Activated CD8-positive, alpha-beta T cell treated with anti-CD3 and anti-CD28 coated beads for 36 hours (primary cell): Measurements from ENCODE around the gene CD48. TPM values are rescaled to one million over a fixed set of nuclear protein-coding genes. Genes with fewer than 3 reads are reported as not detected.

Experiments used
- ATAC-seq: fragments of 200-7000 bp; cut with Tn5 transposase; one replicate; pipeline ENCODE4 v1.10.0; 2021; ENCODE audit warnings: mild to moderate bottlenecking, moderate library complexity
- CTCF ChIA-PET: fragments of 350-600 bp; sonication (Branson Sonifier 250); formaldehyde crosslinking; loops from one replicate; lab custom pipeline; 2021; ENCODE audit warnings: antibody characterized with exemption; lab: Charles Lee
- POLR2A ChIA-PET: fragments of 350-600 bp; sonication (Branson Sonifier 250); formaldehyde crosslinking; loops from one replicate; lab custom pipeline; 2021; ENCODE audit warnings: antibody characterized with exemption; lab: Charles Lee
- DNase-seq: peaks from one replicate; pipeline ENCODE4 v3.0.0-alpha.2; 2020
- H3K27ac Mint-ChIP-seq: one replicate; pipeline ENCODE4 v1.8.0; 2021; ENCODE audit warnings: mild to moderate bottlenecking, mixed read lengths
- H3K27me3 Mint-ChIP-seq: one replicate; pipeline ENCODE4 v1.8.0; 2021; ENCODE audit warnings: mixed read lengths
- H3K36me3 Mint-ChIP-seq: one replicate; pipeline ENCODE4 v1.8.0; 2021; ENCODE audit warnings: low read depth, mixed read lengths
- H3K4me1 Mint-ChIP-seq: one replicate; pipeline ENCODE4 v1.8.0; 2021; ENCODE audit warnings: low read depth, mixed read lengths
- H3K4me3 Mint-ChIP-seq: one replicate; pipeline ENCODE4 v1.8.0; 2021; ENCODE audit warnings: mild to moderate bottlenecking, moderate library complexity, mixed read lengths
- H3K9me3 Mint-ChIP-seq: one replicate; pipeline ENCODE4 v1.8.0; 2021; ENCODE audit warnings: mixed read lengths
- CTCF ChIP-seq: fragments of 200-600 bp; IDR thresholded peaks from one replicate; pipeline ENCODE4 v1.8.0; 2022; ENCODE audit warnings: antibody characterized with exemption, mild to moderate bottlenecking
- intact Hi-C: fragments of 100-400 bp; cut with micrococcal nuclease; formaldehyde crosslinking; loops from one replicate; pipeline ENCODE4 v1.10.0; 2022
- total RNA-seq, 2 experiments: library from RNA; stranded (reverse); gene quantifications; one replicate each; pipeline ENCODE4 v1.2.3, GENCODE V29; 2021

Gene CD48
- total RNA-seq, 2 experiments from 2014 or later, result 379 to 388 TPM

GRCh38 chr1:160744852-160745520 lies 33.4 kb upstream of the CD48 start:
- ATAC-seq (no peak), DNase-seq (no peak)
- H3K4me1 Mint-ChIP-seq, result peaks cover 96% of the 10 kb centered on the region
- H3K27me3 Mint-ChIP-seq, result no peaks in the 10 kb centered on the region
- H3K9me3 Mint-ChIP-seq, result no peaks in the 10 kb centered on the region
- H3K4me3 Mint-ChIP-seq, result peak overlapping the region; percentile 84
- intact Hi-C loops, result no loop called here
- TF ChIP-seq CTCF, result no peak
- CTCF ChIA-PET, result interaction anchor here (0.8 to 7.6 kb wide), 13 partner anchors 11 to 132 kb away, joined by 3 to 88 read pairs (median 7); partner anchors contain the start of gene CD48
- POLR2A ChIA-PET, result interaction anchor here (0.6 to 3.7 kb wide), 11 partner anchors 11 to 79 kb away, joined by 3 to 35 read pairs (median 4); partner anchors contain the start of gene CD48
- peak overlapping the region; percentile 94 for H3K27ac Mint-ChIP-seq
- H3K36me3 Mint-ChIP-seq, result peaks cover 88% of the 10 kb centered on the region

DNA sequence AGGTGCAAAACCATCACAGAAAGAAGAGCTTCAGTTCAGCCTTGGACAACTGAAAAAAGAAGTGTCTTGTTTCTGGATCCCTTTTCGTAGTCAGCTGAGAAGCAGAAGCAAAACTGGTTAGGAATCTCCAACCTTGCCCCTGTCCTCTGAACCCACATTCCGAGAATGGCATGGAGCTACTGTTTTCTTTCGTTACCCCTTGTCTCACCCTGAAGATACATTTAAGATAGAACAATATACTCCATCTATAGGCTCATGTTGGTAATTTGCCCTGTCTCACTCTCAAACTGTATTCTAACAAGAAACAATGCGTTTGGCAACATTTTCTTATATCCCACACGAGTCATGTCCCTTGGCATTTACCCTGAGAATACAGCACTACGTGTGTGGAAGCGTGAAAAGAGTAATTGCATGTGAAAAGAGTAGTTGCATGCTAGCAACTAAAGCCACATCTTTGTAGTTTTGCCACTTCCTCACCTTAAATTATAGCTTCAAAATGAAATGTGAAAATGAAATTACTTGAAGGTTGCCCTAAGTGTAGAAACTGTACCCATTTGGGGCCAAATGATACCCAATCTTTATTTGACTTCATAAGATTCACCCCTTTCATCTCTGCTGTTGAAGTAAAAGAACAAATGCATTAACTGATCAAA lies 32.7 kb upstream of the CD48 start:
- H3K27me3 Mint-ChIP-seq, result no peaks in the 10 kb centered on the region
- H3K27ac Mint-ChIP-seq, result peak overlapping the region; percentile 94
- POLR2A ChIA-PET, result interaction anchor here (0.6 to 3.7 kb wide), 16 partner anchors 8 to 80 kb away, joined by 3 to 35 read pairs (median 4); partner anchors contain the start of gene CD48
- ATAC-seq, result peak; percentile 75
- peaks cover 85% of the 10 kb centered on the region for H3K36me3 Mint-ChIP-seq
- peak; percentile 49 for TF ChIP-seq CTCF
- peak overlapping the region; percentile 84 for H3K4me3 Mint-ChIP-seq
- DNase-seq, result peak; percentile 41
- H3K9me3 Mint-ChIP-seq, result no peaks in the 10 kb centered on the region
- CTCF ChIA-PET, result interaction anchor here (0.8 to 7.6 kb wide), 15 partner anchors 11 to 210 kb away, joined by 3 to 88 read pairs (median 6); partner anchors contain the start of genes CD48 and ITLN2
- intact Hi-C loops, result no loop called here
- H3K4me1 Mint-ChIP-seq, result peaks cover 93% of the 10 kb centered on the region

DNA sequence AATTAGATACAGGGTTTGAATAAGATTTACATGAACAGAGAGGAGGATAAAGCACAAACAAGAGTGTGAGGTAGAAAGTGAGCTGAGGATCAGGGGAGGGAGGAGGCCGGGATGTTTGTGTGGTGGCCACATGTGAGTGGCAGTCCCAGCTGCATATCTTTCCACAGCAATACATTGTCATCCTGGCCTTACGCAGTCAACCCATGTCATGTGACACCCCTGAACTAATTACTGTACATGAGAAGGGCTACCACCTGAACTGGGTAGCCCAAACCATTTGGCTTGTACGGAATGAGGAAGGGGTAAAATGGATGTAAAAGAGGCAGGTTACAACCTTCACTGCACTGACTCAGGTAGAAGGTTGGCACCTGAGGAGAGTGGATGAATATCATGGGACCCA lies 31.6 kb upstream of the CD48 start:
- Mint-ChIP-seq H3K4me3 (peak overlapping the region; percentile 84), H3K9me3 (peaks cover 2% of the 10 kb centered on the region), H3K4me1 (peaks cover 92% of the 10 kb centered on the region), H3K27me3 (no peaks in the 10 kb centered on the region), H3K27ac (peak overlapping the region; percentile 94), H3K36me3 (peaks cover 76% of the 10 kb centered on the region)
- CTCF ChIA-PET, result interaction anchor here (0.8 to 7.6 kb wide), 8 partner anchors 13 to 146 kb away, joined by 3 to 88 read pairs (median 13); partner anchors contain the start of gene CD48
- POLR2A ChIA-PET, result interaction anchor here (0.6 to 3.7 kb wide), 10 partner anchors 9 to 270 kb away, joined by 3 to 35 read pairs (median 4); partner anchors contain the start of gene LY9
- TF ChIP-seq CTCF, result no peak
- ATAC-seq (peak; percentile 13), DNase-seq (peak; percentile 47)
- intact Hi-C loops, result no loop called here

DNA sequence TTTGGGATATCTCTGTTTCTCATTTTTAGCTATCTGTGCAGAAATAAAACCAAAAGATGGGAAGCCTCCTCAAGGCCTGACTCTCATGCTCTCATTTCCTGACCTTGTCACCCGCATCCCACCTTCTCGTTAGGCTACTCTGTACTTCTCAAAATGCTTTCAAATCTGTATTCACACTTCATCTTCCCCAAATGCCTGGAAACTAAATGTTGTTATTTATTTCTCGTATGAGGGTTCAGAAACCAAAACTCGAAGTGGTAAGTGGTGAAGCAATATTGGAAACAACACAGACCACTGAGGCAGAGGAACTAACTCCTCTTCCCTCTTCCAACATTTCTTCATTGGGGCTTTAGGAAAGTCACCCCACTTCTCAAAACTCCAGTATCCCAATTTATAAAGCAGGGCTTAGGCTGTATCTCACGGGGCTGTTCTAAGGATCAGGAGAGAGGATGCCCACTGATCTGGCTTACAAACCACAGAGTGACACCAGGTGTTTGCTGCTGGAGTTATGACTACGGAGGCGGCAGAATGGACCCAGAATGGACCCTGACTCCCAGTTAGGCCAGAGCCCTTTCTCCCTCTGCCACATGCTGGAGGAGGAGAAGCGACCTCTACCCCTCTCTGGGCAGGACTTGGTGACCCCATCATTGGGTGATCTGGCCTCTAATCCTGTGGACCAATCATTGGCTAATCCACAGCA lies 31.0 kb upstream of the CD48 start:
- peaks cover 92% of the 10 kb centered on the region for H3K4me1 Mint-ChIP-seq
- H3K27ac Mint-ChIP-seq, result peak overlapping the region; percentile 94
- DNase-seq (no peak), ATAC-seq (no peak)
- intact Hi-C loops, result no loop called here
- ChIA-PET POLR2A (interaction anchor here (0.6 to 3.2 kb wide), 8 partner anchors 9 to 269 kb away, joined by 3 to 18 read pairs (median 4); partner anchors contain the start of gene LY9), CTCF (interaction anchor here (7.1 to 7.6 kb wide), 2 partner anchors 25 to 34 kb away, joined by 29 to 88 read pairs; no protein-coding TSS in a partner anchor)
- TF ChIP-seq CTCF, result no peak
- peak overlapping the region; percentile 84 for H3K4me3 Mint-ChIP-seq
- peaks cover 6% of the 10 kb centered on the region for H3K9me3 Mint-ChIP-seq
- H3K36me3 Mint-ChIP-seq, result peaks cover 74% of the 10 kb centered on the region
- no peaks in the 10 kb centered on the region for H3K27me3 Mint-ChIP-seq
